Common myeloid progenitor, CD34-positive (primary cell): ENCODE results near the gene EDA2R.

Experiments used
- CTCF ChIA-PET: fragments of 350-600 bp; sonication (Branson Sonifier 250); formaldehyde crosslinking; loops from one replicate; lab custom pipeline; 2021; ENCODE audit warnings: antibody characterized with exemption; lab: Charles Lee
- POLR2A ChIA-PET: fragments of 350-600 bp; sonication (Branson Sonifier 250); formaldehyde crosslinking; loops from one replicate; lab custom pipeline; 2021; ENCODE audit warnings: antibody characterized with exemption; lab: Charles Lee
- DNase-seq, 3 donors: peaks; one replicate each; pipeline versions ENCODE4 v3.0.0 to v3.0.0-alpha.2; 2013
- H3K27ac ChIP-seq, 2 experiments: 1 replicate in 1 of 2; 2 replicates in 1 of 2; pipeline ENCODE4 v1.7.0; 2013; ENCODE audit warnings: inconsistent platforms in 2 of 2, low read length in 2 of 2, mild to moderate bottlenecking in 2 of 2, low read depth in 1 of 2, moderate library complexity in 1 of 2; ENCODE audit not compliant: severe bottlenecking in 2 of 2, insufficient read depth in 1 of 2, poor library complexity in 1 of 2
- H3K27me3 ChIP-seq, 5 experiments: replicated peaks in 2 of 5; 1 replicate in 3 of 5; 2 replicates in 2 of 5; pipeline versions ENCODE4 v1.6.1 to v1.7.0; 2013; ENCODE audit warnings: low read length in 4 of 5, mild to moderate bottlenecking in 2 of 5, moderate library complexity in 2 of 5, inconsistent platforms in 1 of 5; ENCODE audit not compliant: insufficient read depth in 5 of 5, control insufficient read depth in 4 of 5
- H3K36me3 ChIP-seq, 4 experiments: 1 replicate in 2 of 4; 2 replicates in 2 of 4; pipeline versions ENCODE4 v1.6.1 to v1.7.0; 2013; ENCODE audit warnings: low read length in 3 of 4, control low read depth in 1 of 4, mild to moderate bottlenecking in 1 of 4; ENCODE audit not compliant: control insufficient read depth in 4 of 4, insufficient read depth in 4 of 4
- H3K4me1 ChIP-seq, 4 experiments: 1 replicate in 3 of 4; 2 replicates in 1 of 4; pipeline versions ENCODE4 v1.6.1 to v1.7.1; 2013; ENCODE audit warnings: low read length in 3 of 4, mild to moderate bottlenecking in 3 of 4, control low read depth in 1 of 4, inconsistent platforms in 1 of 4, moderate library complexity in 1 of 4; ENCODE audit not compliant: control insufficient read depth in 4 of 4, insufficient read depth in 4 of 4; ENCODE audit errors: control extremely low read depth in 1 of 4
- H3K4me3 ChIP-seq, 7 experiments: 1 replicate in 4 of 7; 2 replicates in 3 of 7; pipeline versions ENCODE4 v1.5.1 to v1.7.0; 2013; ENCODE audit warnings: mild to moderate bottlenecking in 7 of 7, low read length in 6 of 7, moderate library complexity in 6 of 7, inconsistent platforms in 2 of 7, low read depth in 2 of 7, control low read depth in 1 of 7; ENCODE audit not compliant: insufficient read depth in 4 of 7, control insufficient read depth in 1 of 7; ENCODE audit errors: extremely low read depth in 1 of 7
- H3K9me3 ChIP-seq, 5 experiments: 1 replicate in 4 of 5; 2 replicates in 1 of 5; pipeline versions ENCODE4 v1.6.1 to v1.7.1; 2013; ENCODE audit warnings: low read length in 4 of 5, mild to moderate bottlenecking in 2 of 5, inconsistent platforms in 1 of 5, low read depth in 1 of 5, moderate library complexity in 1 of 5; ENCODE audit not compliant: control insufficient read depth in 4 of 5, insufficient read depth in 2 of 5; ENCODE audit errors: control extremely low read depth in 1 of 5
- WGBS: methylation state at CpG from one replicate; pipeline ENCODE4 v1.1.5; 2013; ENCODE audit not compliant: insufficient coverage; 5-methylcytosine and 5-hydroxymethylcytosine counted together

EDA2R gene

GRCh38 chrX:66632473-66632872 is 6.4 kb downstream of the EDA2R start:
- ChIA-PET CTCF (no interaction called here), POLR2A (no interaction called here)
- Histone ChIP-seq H3K27ac (no peak overlapping the region), H3K27me3 (no peaks in the 10 kb centered on the region), H3K9me3 (no peaks in the 10 kb centered on the region), H3K4me3 (no peak overlapping the region), H3K36me3 (no peaks in the 10 kb centered on the region), H3K4me1 (peaks cover 0 to 1% (median 0%) of the 10 kb centered on the region in 4 experiments)
- DNase-seq = no peak
- 68% methylated on average over 2 of the region's 2 CpGs for WGBS

- no peaks in the 10 kb centered on the region for H3K9me3 ChIP-seq
- no peaks in the 10 kb centered on the region for H3K4me1 ChIP-seq
- no peak overlapping the region for H3K4me3 ChIP-seq
- 71% methylated on average over 3 of the region's 3 CpGs for WGBS
- POLR2A ChIA-PET = no interaction called here
- no peaks in the 10 kb centered on the region for H3K27me3 ChIP-seq
- DNase-seq = no peak
- no peaks in the 10 kb centered on the region for H3K36me3 ChIP-seq
- CTCF ChIA-PET = no interaction called here
- no peak overlapping the region for H3K27ac ChIP-seq
Observed at GRCh38 chrX:66625525-66625924, 13.4 kb downstream of the EDA2R start.

GRCh38 chrX:66622209-66622608 is 16.7 kb downstream of the EDA2R start:
- no peak overlapping the region for H3K4me3 ChIP-seq
- POLR2A ChIA-PET = no interaction called here
- peaks cover 0 to 2% (median 0%) of the 10 kb centered on the region in 5 experiments for H3K27me3 ChIP-seq
- H3K4me1 ChIP-seq = no peaks in the 10 kb centered on the region
- no peaks in the 10 kb centered on the region for H3K9me3 ChIP-seq
- 83% methylated on average over 3 of the region's 3 CpGs for WGBS
- H3K27ac ChIP-seq = no peak overlapping the region
- no peaks in the 10 kb centered on the region for H3K36me3 ChIP-seq
- CTCF ChIA-PET = no interaction called here
- no peak for DNase-seq

DNA sequence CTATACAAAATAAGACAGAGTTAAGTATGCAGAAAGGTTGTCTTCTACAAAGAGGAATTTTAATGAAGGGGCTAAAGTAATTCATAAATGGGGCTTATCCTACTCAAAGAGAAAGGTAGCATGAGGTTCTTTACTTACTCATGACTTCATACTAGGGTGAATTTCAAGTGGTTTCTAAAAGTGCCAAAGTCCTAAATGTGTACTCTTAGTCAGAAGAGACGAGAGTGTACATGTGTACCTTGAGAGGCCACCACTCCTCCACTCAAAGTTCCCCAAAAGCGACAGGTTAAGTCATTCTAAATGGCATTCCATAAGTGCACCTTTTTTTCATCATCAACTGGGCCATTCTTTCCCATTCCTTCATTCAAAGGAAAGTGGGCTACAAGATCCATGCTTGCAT is 21.9 kb downstream of the EDA2R start:
- Histone ChIP-seq H3K9me3 (no peaks in the 10 kb centered on the region), H3K27ac (no peak overlapping the region), H3K4me1 (no peaks in the 10 kb centered on the region), H3K36me3 (peaks cover 0 to 7% (median 1%) of the 10 kb centered on the region in 4 experiments), H3K27me3 (peaks cover 0 to 2% (median 0%) of the 10 kb centered on the region in 5 experiments), H3K4me3 (no peak overlapping the region)
- DNase-seq = no peak
- WGBS = 73% methylated on average over 1 of the region's 2 CpGs
- POLR2A ChIA-PET = no interaction called here
- CTCF ChIA-PET = no interaction called here

GRCh38 chrX:66602381-66602938 is 36.4 kb downstream of the EDA2R start:
- Histone ChIP-seq H3K27me3 (no peaks in the 10 kb centered on the region), H3K4me1 (no peaks in the 10 kb centered on the region), H3K9me3 (peaks cover 0 to 3% (median 2%) of the 10 kb centered on the region in 5 experiments), H3K4me3 (no peak overlapping the region), H3K27ac (no peak overlapping the region), H3K36me3 (peaks cover 0 to 56% (median 3%) of the 10 kb centered on the region in 4 experiments)
- CTCF ChIA-PET = no interaction called here
- POLR2A ChIA-PET = no interaction called here
- no peak for DNase-seq
- 83% methylated on average over 1 of the region's 1 CpG for WGBS

DNA sequence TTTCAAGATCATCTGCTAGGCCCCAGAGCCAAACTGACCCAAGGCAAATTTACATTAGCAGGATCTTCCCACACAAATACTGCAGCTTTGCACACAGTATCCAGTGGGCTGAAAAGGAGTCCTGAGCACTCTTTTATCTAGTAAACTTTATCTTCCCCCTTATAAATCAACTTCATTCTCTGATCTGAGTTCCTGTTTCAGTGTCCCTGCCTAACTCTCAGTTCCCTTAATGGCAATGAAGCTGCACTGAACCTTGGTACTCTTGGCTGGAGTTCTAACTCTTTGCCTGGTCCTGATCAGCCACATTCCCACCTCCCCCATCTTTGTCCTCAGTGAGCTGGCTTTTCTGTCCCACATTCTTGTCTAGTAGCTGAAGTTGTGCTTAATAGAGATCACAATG is 37.4 kb downstream of the EDA2R start:
- CTCF ChIA-PET = no interaction called here
- no peak overlapping the region for H3K4me3 ChIP-seq
- H3K4me1 ChIP-seq = no peaks in the 10 kb centered on the region
- H3K9me3 ChIP-seq = peaks cover 0 to 2% (median 0%) of the 10 kb centered on the region in 5 experiments
- no peaks in the 10 kb centered on the region for H3K27me3 ChIP-seq
- peaks cover 0 to 59% (median 4%) of the 10 kb centered on the region in 4 experiments for H3K36me3 ChIP-seq
- POLR2A ChIA-PET = no interaction called here
- H3K27ac ChIP-seq = no peak overlapping the region
- DNase-seq = no peak

GRCh38 chrX:66579219-66579618 is 59.7 kb downstream of the EDA2R start:
- H3K27me3 ChIP-seq = no peaks in the 10 kb centered on the region
- CTCF ChIA-PET = no interaction called here
- POLR2A ChIA-PET = no interaction called here
- H3K27ac ChIP-seq = no peak overlapping the region
- no peaks in the 10 kb centered on the region for H3K36me3 ChIP-seq
- no peaks in the 10 kb centered on the region for H3K9me3 ChIP-seq
- no peak overlapping the region for H3K4me3 ChIP-seq
- no peak for DNase-seq
- H3K4me1 ChIP-seq = no peaks in the 10 kb centered on the region
- WGBS = no CpG with 5 or more reads among the region's 1 CpG
